Epidermal melanocyte (primary cell): ENCODE data around the gene ADPRS.

Source experiments
- DNase-seq: peaks from one replicate; pipeline ENCODE4 v3.0.0; 2011; ENCODE audit warnings: low spot score; ENCODE audit not compliant: insufficient read length

Gene ADPRS

DNA sequence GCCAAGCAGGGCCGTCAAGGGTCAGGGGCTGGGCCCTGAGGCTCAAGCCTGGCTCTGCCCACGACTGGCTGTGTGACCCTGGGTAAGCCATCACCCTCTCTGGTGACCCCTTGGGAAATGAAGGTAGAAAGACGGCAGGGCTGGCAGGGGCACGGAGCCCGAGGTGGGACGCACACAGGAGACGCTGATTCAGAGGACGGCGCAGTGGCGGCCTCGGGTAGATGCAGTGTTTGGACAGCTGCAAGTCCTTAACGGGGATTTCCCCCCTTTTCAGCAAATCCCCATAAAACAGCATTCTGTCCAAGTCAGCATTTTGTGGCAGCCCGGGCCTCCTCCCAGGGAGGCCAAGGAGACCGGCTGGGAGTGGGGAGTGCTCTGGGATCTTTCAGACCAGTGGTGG lies 19.6 kb downstream of the ADPRS start:
- DNase-seq: no peak

GRCh38 chr1:36109041-36109679 lies 20.5 kb downstream of the ADPRS start:
- DNase-seq: peak; percentile 56

- no peak for DNase-seq
Observed at GRCh38 chr1:36111151-36111550, 22.5 kb downstream of the ADPRS start.

DNA sequence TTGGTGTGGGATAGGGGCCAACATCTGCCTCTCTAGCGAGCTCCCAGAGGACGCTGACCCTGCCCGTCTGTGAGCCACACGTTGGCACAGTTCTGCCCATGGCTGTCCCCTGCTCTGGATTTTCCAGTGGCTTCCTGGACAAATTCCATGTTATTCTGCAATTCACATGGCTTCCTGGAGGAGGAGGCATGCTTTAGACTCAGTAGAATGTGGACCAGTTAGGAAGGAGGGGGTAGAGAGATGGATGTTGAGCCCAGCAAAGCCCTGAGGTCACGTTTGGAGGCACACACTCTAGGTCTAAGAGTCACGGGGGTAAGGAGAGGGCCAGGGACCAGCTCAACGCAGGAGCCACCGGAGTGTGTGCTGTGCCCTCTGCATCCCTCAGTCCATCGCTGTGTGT lies 24.1 kb downstream of the ADPRS start:
- DNase-seq: no peak

- DNase-seq: no peak
Observed at GRCh38 chr1:36114371-36114770, 25.7 kb downstream of the ADPRS start.

- DNase-seq: peak; percentile 63
Observed at GRCh38 chr1:36115200-36115669, 26.5 kb downstream of the ADPRS start.

DNA sequence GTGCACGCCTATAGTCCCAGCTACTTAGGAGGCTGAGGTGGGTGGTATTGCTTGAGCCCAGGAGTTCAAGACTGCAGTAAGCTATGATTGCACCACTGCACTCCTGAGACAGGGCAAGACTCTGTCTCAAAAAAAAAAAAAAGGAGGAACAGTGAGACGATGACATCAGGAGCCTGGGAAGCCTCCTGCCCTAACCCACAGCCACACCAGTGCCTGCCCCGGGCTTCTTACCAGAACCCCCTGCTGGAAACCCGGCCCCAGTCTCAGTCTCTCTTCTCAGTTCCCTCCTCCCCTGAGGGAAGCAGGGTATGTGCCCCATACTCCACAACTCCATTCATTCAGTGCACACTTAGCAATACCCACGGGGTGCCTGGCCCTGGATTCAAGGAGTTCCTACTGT lies 27.2 kb downstream of the ADPRS start:
- DNase-seq: no peak

DNA sequence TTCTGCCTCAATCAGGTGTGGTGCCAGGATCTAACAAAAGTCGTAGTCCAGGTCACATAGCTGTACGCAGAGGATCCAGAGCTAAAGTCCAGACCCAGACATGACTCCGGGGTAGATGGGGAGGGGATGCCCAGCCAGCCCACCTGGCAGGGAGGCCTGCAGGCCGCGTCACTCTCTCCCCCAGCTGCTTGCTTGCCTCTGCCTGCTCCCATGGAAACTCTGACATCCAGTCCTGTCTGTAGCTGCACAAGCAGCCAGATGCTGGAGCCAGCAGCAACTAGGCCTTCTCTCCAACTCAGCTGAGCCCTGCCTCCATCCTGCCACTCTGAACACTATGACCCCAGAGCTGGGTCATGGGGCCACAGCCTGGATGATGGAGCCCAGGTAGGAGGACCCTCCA lies 28.2 kb downstream of the ADPRS start:
- no peak for DNase-seq

DNA sequence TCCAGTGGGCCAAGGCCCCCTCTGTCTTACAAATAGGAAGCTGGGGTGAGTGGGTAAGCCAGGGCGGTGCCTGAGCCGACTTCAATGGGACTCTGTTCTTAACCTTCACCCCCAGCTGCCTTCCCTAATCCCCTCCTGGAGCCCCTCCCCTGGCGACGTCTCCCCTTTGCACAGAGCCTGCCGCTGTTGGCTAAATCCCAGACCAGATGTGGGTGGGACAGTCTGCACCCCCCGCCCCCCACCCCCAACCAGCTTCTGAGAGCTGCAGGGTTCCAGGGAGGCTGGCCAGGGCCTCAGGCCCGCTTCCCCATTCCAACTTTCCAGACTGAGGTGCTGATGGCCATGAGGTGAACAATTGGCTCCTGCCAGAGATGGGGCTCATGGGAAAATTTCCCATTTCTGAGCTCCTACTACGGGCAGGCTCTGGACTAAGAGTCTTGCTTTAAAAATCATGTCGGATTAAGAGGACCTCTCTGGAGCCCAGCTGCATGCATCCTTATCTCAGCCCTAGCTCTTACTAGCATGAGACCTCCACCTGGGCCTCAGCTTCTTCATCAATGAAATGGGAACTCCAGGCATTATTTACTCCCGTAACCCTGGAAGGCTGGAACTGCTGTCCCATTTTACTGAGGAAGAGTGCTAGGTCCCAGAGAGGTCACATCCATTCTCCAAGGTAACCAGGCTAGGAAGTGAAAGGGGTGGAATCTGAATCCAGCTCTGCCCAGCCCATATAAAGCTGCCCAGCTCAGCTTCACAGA lies 29.9 kb downstream of the ADPRS start:
- peak; percentile 14 for DNase-seq

DNA sequence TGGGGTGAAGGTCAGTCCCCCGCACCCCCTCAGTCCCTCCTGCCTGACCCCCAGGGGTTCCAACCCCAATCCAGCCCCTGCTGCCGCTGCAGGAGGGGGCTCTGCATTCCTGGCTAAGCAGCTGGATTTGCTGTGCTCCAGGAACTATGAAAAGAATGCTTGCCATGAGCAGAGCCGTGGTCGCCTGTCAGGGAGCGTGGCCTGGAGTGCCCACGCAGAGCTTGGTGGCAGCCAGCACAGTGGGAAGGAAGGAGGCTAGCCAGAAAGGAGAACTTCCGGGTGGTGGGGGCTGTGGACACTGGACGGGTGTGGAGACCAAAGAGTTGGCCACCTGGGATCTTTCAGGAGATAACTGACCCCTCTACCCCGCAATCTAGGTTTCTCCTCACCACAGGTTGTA lies 30.8 kb downstream of the ADPRS start:
- DNase-seq: peak; percentile 28

GRCh38 chr1:36122062-36123030 lies 33.7 kb downstream of the ADPRS start:
- peak; percentile 9 for DNase-seq

DNA sequence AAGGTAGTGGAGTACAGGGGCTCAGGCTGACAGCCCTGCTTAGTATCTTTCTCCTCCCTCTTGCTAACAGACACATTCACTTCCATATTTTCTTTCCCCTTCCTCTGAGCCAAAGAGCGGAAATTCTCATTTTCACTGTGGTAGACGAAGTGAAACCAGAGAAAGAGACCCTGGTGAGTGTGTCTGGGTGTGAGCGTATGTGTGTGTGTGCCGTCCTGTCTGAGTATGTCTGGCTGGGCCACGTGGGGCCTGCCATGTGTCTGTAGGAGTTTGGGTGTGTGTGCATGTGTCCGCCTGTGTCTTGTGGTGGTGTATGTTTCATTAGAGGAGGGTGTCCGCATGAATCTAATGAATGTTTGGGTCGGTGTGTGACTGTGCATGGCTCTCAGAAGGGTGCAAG lies 34.7 kb downstream of the ADPRS start:
- DNase-seq: peak; percentile 15

DNA sequence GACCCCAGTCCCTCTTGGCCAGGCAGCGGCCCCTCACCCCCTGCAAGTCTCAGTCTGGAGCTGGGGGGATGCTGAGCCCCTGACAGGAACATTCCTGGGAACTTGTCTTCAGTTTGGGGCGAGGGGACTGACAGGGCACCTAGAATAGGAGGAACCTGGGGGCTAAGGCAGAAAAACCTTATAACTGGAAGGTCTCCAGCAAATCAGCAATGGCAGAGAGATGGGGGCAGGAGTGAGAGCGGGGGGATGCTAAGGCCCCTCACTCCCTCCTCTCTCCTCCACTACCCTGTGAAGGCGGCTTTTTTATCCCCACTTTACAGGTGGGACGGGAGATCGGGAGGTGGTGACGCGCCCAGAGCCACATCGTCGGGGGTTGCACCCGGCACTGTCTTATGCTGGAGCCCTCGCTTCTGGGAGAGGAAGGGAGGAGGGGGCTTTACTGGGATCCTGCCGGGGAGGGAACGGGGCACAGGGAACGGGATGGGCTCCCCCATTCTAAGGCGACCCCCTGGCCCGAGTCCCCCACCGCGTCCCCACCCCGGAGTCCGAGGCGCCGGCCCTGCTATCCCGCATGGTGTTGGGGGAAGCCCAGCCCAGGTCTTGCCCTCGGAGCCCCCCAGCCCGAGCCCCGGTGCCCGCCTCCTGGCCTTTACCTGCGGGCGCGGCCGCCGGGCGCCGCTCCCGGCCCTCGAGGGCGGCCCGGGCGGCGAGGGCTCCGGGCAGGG lies 35.9 kb downstream of the ADPRS start:
- DNase-seq: peak; percentile 6

- DNase-seq: peak; percentile 17
Observed at GRCh38 chr1:36125129-36125991, 36.7 kb downstream of the ADPRS start, which contains the start of gene COL8A2. Gene COL8A2, minus strand, starts transcription at chr1:36125222. Its CDS starts 24,980 bp downstream, at chr1:36100242.

DNA sequence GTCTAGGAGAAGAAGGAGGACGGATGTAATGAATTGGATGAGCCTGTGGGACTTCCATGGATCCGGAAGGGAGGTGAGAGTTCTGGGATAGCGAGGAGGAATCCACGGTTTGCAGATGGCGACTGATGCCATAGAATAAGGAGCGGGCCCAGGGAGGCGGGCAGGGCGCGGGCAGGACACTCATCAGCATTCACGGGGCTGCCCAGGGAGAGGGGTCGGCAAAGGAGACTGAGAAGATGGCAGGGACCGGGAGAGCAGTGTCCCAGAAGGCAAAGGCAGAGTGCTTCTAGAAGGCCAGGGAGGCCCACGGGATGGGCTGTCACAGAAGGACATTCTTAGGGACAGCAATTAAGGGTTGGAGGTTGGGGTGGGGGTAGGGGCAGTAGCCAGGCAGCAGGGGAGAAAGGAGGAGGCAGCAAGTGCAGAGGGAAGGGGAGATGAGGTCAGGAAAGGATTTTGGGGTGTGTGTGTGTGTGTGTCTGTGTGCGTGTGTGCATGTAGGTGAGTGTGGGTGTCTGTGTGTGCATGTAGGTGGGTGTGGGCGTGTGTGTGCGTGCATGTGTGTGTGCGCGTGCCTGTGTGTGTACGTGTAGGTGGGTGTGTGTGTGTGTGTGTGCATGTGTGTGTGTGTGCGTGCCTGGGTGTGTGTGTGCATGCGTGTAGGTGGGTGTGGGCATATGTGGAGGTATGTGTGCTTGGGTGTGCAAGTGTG lies 37.5 kb downstream of the ADPRS start:
- DNase-seq: peak; percentile 2

DNA sequence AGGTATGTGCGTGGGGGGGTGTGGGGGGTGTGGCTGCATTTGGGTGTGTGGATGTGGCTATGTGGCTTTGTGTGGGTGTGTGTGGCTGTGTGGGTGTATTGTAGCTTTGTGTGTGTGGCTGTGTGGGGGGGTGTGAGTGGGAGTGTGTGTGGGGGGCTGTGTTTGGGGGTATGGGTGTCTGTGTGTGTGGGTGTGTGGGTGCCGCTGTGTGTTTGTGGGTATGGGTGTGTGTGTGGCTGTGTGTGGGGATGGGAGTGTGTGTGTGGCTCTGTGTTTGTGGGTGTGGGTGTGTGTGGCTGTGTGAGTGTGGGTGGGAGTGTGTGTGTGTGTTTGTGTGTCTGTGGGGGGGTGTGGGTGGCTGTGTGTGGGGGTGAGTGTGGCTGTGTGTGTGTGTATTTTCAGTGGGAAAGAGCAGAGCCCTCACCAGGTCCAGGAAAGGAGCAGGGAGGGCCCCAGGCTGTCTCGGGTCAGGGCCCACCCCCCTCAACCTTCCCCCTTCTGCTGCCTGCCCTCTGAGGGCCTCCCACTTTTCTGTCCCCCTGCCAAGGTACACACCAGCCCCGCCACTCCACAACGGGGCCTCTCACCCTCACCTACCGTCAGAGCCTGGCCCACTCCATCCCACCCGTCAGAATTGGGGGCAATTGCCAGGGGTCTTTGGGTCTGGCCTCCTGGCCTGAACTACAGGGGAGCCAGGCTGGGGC lies 38.3 kb downstream of the ADPRS start:
- peak; percentile 3 for DNase-seq

GRCh38 chr1:36128126-36128904 lies 39.6 kb downstream of the ADPRS start:
- DNase-seq: peak; percentile 14

- DNase-seq: no peak
Observed at GRCh38 chr1:36128905-36129206, 40.2 kb downstream of the ADPRS start.
